Measurements from ENCODE around the gene DHX58.
A peak's percentile ranks its signal among the peaks of the same experiment; 100 is the strongest.

The DHX58 gene

DNA sequence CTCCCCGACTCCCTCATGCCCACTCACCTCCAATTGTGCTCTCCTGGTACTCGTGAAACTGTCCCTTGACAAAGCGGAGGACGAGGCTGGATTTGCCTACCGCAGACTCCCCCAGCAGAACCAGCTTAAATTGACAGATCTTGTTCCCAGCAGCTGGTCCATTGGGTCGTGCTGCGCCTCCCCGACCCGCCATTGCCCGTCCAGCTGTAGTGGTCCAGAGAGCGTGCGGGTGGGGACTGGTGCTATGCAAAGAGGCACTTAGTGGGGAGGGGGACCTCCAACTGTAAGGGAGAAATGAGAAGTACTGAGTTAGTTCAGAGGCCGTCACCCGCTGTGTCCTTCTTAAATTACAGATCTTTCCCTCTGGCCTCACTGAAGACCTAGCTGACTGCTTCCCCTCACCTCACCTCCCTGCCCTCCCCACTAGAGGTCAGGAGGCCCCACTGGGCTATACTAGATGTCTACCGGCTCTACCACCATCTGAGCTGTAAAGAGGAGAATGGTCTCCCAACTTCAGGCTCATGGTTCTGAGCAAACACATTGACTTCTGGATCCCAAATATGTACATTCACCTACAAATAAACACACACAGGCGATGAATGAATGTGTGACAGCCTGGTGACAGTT lies 17.9 kb upstream of the DHX58 start:
- DNase-seq (ENCODE audit: low read depth in 2 of 3, low spot score in 2 of 3): no peak

DNA sequence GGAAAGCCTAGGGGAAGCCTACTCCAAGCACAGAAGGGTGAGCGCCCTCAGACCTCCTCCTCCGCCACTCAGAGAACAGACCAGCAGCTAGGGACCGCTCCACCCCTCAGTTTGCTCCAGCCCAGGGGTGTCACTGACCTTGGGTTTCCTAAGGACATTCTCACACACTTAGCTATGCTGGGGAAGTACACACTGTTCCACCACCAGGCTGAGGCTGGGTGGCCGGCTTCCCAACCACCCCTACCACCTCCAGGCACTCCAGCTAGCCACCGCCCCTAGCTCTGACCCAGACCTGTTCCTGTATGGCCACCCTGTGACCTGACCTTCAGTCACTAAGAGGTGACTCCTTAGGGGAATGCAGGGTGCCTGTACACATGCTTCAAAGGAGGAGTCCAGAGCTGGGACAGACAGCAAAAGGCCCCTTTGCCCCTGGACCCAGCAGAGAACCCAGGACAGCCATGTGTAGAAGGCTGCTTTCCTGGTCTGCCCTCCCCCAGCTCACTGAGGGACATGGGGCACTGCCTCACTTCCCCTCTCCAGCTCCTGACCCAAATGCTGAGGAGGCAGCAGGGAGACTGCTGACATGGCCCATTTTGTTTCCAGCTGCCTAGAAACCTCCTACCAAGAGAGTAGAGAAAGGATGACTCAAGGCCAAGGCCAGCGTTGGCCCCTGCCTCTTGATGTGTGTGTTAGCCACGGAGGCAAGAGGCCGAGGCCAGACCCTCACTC lies 16.8 kb upstream of the DHX58 start:
- DNase-seq (ENCODE audit: low read depth in 2 of 3, low spot score in 2 of 3): no peak

DNA sequence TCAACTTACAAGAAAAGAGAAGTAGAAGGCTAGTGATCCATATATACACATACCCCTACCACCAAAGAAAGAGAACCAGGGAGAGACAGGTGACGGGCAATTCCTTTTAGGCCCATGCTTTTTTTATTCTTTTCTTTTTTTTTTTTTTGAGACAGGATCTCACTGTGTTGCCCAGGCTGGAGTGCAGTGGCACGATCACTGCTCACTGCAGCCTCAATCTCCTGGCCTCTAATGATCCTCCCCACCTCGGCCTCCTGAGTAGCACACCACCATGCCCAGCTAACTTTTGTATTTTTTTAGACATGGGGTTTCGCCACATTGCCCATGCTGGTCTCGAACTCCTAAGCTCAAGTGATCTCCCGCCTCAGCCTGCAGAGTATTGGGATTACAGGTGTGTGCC lies 14.9 kb upstream of the DHX58 start:
- DNase-seq (ENCODE audit: low read depth in 2 of 3, low spot score in 2 of 3): no peak

GRCh38 chr17:42126836-42127235 lies 14.3 kb upstream of the DHX58 start:
- DNase-seq (ENCODE audit: low read depth in 2 of 3, low spot score in 2 of 3): no peak

- no peak for DNase-seq (ENCODE audit: low read depth in 2 of 3, low spot score in 2 of 3)
Observed at GRCh38 chr17:42125565-42125964, 13.1 kb upstream of the DHX58 start.

- DNase-seq (ENCODE audit: low read depth in 2 of 3, low spot score in 2 of 3): no peak
Observed at GRCh38 chr17:42124256-42124655, 11.7 kb upstream of the DHX58 start.

DNA sequence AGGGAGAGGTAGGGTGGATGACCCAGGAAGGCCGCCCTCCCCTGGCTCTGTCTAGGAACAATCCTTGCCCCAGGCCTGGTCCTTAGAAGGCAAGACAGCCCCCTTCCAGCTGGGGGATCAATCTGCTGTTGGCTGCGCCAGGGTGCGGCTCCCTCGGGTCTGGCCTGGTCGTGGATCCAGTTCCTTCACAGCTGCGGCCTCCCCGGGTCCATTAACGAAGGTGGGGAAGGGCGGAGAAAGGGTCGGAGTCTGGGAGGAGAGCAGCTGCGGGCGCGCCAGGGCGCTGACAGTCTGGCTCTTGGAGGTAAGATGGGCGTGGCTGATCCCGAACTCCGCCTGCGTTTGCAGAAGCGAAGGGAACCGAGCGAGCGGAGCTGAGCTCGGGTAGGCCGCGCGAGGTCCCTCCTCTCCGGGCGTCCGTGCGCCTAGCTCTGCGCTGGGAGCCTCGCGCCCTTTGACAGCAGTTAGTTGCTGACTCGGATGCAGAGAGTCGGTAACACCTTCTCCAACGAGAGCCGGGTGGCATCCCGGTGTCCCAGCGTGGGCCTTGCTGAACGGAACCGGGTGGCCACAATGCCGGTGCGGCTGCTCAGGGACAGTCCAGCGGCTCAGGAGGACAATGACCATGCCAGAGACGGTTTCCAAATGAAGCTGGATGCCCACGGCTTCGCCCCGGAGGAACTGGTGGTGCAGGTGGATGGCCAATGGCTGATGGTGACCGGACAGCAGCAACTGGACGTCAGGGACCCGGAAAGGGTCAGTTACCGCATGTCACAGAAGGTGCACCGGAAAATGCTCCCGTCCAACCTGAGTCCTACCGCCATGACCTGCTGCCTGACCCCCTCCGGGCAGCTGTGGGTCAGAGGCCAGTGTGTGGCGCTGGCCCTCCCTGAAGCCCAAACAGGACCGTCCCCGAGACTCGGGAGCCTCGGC lies 10.1 kb upstream of the DHX58 start, which contains the start of gene HSPB9:
Gene HSPB9, plus strand, starts transcription at position 434 of the 933 bp plus-strand sequence. Its CDS starts 47 bp downstream, at position 481.
- no peak for DNase-seq (ENCODE audit: low read depth in 2 of 3, low spot score in 2 of 3)

GRCh38 chr17:42120770-42121769 lies 8.6 kb upstream of the DHX58 start, which contains the start of gene KAT2A:
KAT2A (minus strand) TSS chr17:42121367; CDS start chr17:42121304, 63 bp downstream.
- DNase-seq (ENCODE audit: low read depth in 2 of 3, low spot score in 2 of 3): peak; percentile 35 to 62 (median 55)

DNA sequence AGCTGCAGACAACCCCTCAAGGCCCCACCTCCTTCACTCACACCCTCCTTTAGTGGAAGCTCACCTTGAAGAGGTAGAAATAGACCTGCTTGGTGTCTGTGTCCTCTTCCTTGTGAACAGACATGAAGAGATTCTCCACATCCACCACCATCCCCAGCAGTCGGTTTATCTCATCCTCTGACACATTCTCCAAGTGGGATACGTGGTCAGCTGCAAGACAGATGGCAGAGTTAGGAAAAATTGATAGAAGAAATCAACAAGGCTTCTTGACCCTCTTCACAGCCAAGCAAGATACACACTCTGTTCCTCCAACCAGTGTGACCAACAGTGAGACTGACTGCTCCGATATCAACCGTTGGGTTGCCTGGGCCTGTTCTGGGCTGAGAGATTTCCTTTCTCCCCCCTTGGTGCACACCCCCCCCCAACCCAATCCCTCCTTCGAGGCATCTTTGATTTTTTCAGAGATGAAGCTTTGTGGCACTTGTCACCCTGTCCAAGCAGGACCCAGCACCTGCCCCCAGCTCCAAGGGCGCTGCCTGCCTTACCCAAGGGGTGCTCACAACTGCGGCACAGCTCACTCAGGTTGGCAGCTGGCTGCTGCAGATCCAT lies 7.8 kb upstream of the DHX58 start:
- DNase-seq (ENCODE audit: low read depth in 2 of 3, low spot score in 2 of 3): no peak

- DNase-seq (ENCODE audit: low read depth in 2 of 3, low spot score in 2 of 3): no peak
Observed at GRCh38 chr17:42119301-42119700, 6.8 kb upstream of the DHX58 start.

GRCh38 chr17:42118545-42118944 lies 6.0 kb upstream of the DHX58 start:
- DNase-seq (ENCODE audit: low read depth in 2 of 3, low spot score in 2 of 3): no peak

GRCh38 chr17:42118126-42118510 lies 5.6 kb upstream of the DHX58 start:
- DNase-seq (ENCODE audit: low read depth in 2 of 3, low spot score in 2 of 3): no peak

DNA sequence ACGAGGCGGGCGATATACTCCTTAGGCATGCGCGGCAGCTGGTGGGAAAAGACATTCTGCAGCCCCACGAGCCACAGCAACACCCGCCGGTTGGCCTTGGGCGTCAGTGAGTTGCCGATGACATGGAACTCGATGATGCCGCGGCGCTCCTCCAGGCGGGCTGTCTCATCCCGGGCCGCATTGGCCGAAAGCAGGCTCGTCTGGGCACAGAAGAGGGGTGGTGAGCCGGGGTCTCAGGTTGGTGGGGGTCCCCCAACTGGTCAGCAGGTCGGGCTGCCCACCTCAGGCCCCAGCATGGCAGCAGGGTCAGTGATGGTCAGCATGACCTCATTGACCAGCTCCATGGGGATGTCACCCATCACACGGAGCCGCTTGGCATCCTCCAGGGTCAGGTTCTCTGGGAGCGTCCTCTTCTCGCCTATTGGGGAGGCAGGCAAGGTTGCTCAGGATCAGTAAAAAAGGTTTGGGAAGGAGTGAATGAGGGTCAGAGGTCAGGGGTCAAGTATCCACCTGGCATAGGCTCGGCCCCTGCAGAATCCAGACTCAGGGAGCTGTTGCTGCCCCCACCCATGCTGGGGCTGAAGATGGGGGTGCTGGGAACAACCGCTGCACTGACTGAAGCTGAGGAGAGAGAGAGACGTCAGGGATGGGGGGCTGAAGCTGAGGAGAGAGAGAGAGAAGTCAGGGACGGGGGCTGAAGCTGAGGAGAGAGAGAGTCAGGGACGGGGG lies 5.0 kb upstream of the DHX58 start:
- DNase-seq (ENCODE audit: low read depth in 2 of 3, low spot score in 2 of 3): no peak

- peak in 1 of 3 experiments; percentile 35 for DNase-seq (ENCODE audit: low read depth in 2 of 3, low spot score in 2 of 3)
Observed at GRCh38 chr17:42116705-42117396, 4.3 kb upstream of the DHX58 start.

GRCh38 chr17:42114118-42114517 lies 1.6 kb upstream of the DHX58 start:
- no peak for DNase-seq (ENCODE audit: low read depth in 2 of 3, low spot score in 2 of 3)

DNA sequence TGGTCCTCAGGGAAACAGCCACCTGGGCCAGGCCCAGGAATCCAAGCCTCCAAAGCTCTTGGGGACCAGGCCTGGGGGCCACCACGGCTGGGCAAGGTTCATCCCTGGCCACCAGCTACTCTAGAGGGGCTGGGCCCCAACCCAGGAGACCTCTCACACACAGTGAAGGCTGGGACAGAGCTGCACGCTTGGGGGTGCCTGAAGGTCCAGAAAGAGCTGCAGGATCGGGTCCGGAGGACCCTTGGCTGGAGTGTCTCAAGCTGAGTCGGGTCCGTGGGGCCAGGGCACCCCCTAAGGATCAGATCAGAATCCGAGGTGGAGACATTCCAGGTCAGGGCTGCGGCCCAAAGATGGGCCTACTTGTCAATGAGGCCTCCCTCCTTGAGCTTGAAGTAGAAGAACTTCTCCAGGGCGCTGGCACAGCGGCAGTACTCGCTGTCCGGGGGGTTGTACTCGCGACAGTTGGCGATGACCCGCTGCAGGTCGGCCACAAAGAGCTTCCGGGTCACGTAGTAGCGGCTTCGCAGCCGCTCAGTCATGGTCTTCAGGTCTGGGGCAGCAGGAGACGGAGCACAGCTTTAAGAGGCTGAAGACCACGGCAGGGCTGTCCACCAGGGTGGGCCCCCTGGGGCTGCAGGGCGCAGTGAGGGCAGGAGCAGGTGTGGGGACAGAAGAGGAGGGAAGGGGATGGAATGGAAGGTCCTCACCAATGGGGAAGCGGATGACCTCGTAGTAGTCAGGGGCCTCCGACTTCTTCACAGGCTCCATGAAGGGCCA lies 967 bp upstream of the DHX58 start:
- no peak for DNase-seq (ENCODE audit: low read depth in 2 of 3, low spot score in 2 of 3)

DNA sequence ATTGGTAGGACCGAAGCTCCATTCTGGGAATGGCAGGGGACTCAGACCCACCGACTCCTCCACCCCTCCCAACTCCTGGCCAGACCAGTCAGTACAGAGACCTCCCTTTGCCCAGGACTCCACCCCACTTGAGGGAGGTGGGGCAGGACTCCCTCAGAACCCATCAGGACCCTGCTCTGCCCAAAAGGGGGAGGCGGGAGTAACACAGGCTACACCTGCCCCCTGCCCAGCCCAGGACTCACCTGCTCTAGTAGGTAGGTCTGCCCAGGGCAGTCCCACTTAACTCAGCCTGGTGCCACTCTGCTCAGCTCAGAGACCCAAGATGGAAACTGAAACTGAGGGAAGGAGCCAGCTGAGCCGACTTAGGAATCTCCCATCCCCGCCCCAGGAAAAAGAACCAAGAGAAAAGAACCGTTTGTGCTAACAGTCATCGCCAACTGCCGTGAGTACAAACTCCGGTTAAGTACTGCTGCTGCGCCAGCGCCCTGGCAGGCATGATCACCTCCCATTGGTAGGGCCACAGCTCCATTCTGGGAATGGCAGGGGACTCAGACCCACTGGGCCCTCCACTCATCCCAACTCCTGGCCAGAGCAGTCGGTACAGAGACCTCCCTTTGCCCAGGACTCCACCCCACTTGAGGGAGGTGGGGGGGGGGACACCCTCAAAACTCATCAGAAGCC lies 503 bp downstream of the DHX58 start:
- peak in 1 of 3 experiments; percentile 16 for DNase-seq (ENCODE audit: low read depth in 2 of 3, low spot score in 2 of 3)

Data from activated CD8-positive, alpha-beta memory T cell treated with anti-CD3 and anti-CD28 coated beads for 48 hours (primary cell).